A673 (cell line): Measurements from ENCODE around the gene EIF5.

Source experiments
- CTCF ChIP-seq: fragments of 300-800, 200-600 bp; sonication (generic); conservative IDR thresholded peaks from 2 replicates; pipeline ENCODE4 v1.5.1; 2017; ENCODE audit warnings: low read depth, mild to moderate bottlenecking, antibody characterized with exemption, low read length, moderate library complexity, mixed read lengths
- EZH2 ChIP-seq: fragments of 200-600 bp; sonication (generic); IDR thresholded peaks from 2 replicates; pipeline ENCODE4 v1.6.1; 2017; ENCODE audit warnings: borderline replicate concordance, low read depth, mild to moderate bottlenecking, mixed read lengths, antibody characterized with exemption, low read length; ENCODE audit not compliant: poor library complexity, severe bottlenecking

- TF ChIP-seq EZH2 (no peak), CTCF (no peak)
These were observed 54.6 kb downstream of the EIF5 start for GRCh38 chr14:103388664-103389063.
